Measurements from ENCODE around the gene NSF. TPM values are rescaled to one million over a fixed set of nuclear protein-coding genes. Genes with fewer than 3 reads are reported as not detected.
A peak's percentile ranks its signal among the peaks of the same experiment; 100 is the strongest.
"Not testable (repeated sequence)": the region's sequence is repeated elsewhere in the genome, so short reads cannot be mapped to it uniquely, and the experiment has no call there.

Gene NSF
- total RNA-seq, 4 donors from 2014 or later = 19.9 to 23.8 (median 21.8) TPM

DNA sequence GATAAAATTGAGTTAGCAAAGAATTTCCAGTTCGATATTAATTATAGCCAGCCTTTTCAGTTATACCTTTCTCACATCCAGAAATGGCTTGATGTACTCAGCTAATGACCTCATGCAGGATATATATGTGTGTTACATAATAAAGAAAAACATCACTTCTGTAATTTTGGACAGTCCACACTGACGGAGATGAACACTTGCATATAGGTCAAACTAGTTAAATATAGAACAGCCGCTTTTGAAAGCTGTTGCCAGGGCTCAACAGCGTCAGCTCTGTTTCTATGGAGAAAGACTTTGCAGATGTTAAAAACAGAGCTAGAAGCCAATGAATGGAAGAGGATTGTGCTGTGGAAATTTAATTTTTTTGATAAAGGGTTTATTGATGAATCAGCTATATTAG is 94.8 kb downstream of the NSF start:
- not testable (repeated sequence) for DNase-seq (ENCODE audit: low spot score); ATAC-seq (ENCODE audit: low FRiP score)

DNA sequence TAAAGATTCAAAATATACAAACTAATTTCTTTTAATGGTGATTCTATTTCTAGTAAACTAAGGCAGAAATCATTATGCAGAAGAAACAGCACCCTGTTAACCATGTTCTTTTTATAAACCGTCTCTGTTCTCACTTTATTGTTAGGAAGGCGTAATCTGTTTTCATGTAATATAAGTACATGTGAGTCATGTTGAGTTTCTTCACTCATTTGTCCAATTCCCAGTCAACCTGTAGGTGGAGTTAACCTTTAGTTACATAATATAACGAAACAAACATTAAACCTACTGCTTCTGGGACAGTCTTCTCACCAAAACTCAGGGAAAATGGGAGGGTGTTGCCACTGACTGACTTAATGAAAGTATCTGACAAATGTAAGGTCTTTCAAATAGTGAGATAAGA is 101.7 kb downstream of the NSF start:
- not testable (repeated sequence) for ATAC-seq (ENCODE audit: low FRiP score)

DNA sequence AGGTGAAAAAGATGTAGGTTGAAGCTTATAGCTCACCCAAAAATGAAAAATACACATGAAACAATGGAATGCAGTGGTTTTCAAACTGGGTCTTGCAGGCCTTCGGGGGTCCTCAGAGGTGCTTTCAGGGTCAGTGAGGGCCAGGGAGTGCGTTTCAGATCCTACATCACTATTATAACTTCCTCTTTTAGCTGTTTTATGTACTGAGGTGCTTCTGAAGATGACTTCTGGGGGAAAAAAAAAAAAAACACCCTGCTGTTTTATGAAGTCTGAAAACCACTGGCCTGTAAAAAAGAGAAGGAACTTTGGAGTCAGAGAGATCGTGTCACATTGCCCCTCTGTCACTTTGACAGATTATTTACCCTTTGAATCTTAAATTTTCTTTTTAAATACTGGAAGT is 102.8 kb downstream of the NSF start:
- DNase-seq (ENCODE audit: low spot score); ATAC-seq (ENCODE audit: low FRiP score): not testable (repeated sequence)

More for the DNA sequence above, 101.7 kb downstream of the NSF start:
- not testable (repeated sequence) for DNase-seq (ENCODE audit: low spot score)

- not testable (repeated sequence) for ATAC-seq (ENCODE audit: low FRiP score); DNase-seq (ENCODE audit: low spot score)
These were observed 106.1 kb downstream of the NSF start for GRCh38 chr17:46696522-46696921.

DNA sequence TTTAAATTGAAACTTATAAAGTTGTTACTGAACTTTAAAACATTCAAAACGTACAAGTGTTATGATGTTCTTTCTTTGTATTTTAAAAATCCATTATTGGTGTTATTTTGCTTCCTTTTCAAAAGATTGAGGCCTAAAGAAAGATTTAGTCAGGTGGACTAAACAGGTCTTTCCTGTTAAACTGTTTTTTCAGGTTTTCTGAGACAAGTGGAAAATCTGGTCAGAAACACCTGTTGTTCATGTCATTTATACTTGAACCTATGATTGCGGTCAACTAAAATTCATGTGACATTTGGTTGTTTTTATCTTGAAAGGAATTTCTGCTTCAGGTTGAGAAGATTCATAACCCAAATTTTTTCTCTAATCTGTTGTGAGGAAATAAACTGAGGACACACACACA is 108.5 kb downstream of the NSF start:
- not testable (repeated sequence) for ATAC-seq (ENCODE audit: low FRiP score); DNase-seq (ENCODE audit: low spot score)

DNA sequence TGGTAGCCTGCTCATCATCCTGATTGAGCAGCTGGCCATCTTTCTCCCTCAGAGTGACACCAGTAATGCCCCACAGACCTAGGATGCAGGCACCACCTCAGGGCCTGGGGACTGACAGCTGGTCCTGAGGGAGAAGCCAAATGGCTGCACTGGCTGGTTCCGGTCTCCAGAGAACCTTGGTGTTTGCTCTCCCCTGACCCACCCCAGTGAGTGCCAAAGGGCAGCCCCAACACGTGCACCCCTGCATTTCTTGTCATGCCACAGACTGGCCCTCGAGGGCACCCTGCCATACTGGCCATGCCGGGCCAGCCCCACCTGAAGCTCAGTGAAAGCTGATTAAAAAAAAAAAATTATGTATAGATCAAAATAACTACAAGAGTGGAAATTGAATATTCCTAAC is 127.5 kb downstream of the NSF start:
- TF ChIP-seq, protein P1, sequence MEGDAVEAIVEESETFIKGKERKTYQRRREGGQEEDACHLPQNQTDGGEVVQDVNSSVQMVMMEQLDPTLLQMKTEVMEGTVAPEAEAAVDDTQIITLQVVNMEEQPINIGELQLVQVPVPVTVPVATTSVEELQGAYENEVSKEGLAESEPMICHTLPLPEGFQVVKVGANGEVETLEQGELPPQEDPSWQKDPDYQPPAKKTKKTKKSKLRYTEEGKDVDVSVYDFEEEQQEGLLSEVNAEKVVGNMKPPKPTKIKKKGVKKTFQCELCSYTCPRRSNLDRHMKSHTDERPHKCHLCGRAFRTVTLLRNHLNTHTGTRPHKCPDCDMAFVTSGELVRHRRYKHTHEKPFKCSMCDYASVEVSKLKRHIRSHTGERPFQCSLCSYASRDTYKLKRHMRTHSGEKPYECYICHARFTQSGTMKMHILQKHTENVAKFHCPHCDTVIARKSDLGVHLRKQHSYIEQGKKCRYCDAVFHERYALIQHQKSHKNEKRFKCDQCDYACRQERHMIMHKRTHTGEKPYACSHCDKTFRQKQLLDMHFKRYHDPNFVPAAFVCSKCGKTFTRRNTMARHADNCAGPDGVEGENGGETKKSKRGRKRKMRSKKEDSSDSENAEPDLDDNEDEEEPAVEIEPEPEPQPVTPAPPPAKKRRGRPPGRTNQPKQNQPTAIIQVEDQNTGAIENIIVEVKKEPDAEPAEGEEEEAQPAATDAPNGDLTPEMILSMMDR (IDR thresholded peaks at IDR 0.05) = no peak
- DNase-seq (ENCODE audit: low spot score) = no peak
- ATAC-seq (ENCODE audit: low FRiP score) = no peak

- ATAC-seq (ENCODE audit: low FRiP score) (no peak), DNase-seq (ENCODE audit: low spot score) (no peak)
- TF ChIP-seq, protein P1 (IDR thresholded peaks at IDR 0.05) = no peak
These were observed 129.4 kb downstream of the NSF start for GRCh38 chr17:46719891-46720290.

DNA sequence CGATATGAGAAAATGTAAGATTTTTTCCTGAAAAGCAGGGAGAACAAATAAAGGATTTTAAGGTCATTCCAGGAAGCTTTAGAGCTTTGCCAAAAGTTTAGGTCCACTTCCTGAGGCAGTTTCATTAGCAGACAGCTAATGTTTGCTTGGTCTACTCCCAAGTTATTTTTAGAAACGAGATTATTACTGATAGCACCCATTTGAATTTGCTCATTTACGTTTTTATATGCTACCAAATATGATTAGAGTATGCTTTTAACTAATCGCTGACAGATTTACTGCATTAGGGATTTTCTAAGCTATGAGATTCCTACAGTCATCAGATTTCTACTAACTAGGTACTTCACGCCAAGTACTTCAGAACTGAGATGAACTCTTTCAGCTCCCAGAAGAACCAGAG is 129.9 kb downstream of the NSF start:
- TF ChIP-seq, protein P1 (IDR thresholded peaks at IDR 0.05) = no peak
- ATAC-seq (ENCODE audit: low FRiP score) (no peak), DNase-seq (ENCODE audit: low spot score) (no peak)

DNA sequence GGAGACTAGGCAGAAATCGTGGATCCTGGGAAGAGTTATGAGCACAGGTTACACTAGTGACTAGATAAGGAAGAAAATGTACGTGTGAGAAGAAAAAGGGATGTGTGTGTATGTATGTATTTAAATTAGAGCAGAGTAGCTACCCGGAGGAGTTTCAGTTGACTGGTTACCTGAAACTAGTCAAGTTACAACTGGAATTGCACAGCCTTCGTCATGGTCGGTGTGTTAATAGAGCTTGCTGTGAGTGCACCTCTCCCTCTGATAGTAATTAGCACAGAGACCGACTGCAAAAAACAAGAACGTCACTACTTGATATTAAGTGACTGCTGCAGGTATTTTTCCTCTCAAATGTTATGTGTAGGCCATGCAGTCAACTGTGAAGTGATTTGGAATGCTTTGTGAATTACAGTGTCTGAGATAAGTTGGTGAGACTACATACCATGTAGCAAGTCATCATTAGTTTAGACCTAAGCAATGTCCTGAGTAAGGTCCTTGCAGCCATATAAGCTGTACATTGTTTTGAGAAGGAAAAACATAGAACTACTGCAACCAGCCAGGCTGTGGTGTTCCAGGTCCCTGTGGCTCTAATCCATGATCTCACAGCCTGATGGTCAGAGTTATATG is 132.3 kb downstream of the NSF start:
- ATAC-seq (ENCODE audit: low FRiP score) (no peak), DNase-seq (ENCODE audit: low spot score) (no peak)
- TF ChIP-seq, protein P1 (IDR thresholded peaks at IDR 0.05) = no peak

- ATAC-seq (ENCODE audit: low FRiP score) (peak; percentile 28), DNase-seq (ENCODE audit: low spot score) (no peak)
- TF ChIP-seq, protein P1 (IDR thresholded peaks at IDR 0.05) = no peak
These were observed 135.7 kb downstream of the NSF start for GRCh38 chr17:46726206-46726605.
